G401 (cell line): Measurements from ENCODE around the gene TP53AIP1. TPM values are rescaled to one million over a fixed set of nuclear protein-coding genes. Genes with fewer than 3 reads are reported as not detected.
"Not testable (repeated sequence)": the region's sequence is repeated elsewhere in the genome, so short reads cannot be mapped to it uniquely, and the experiment has no call there.

ENCODE experiments used
- DNase-seq: peaks from one replicate; pipeline ENCODE4 v3.0.0-alpha.2; 2015; ENCODE audit warnings: low spot score
- in situ Hi-C: cut with HindIII; loops from 2 replicates; pipeline ENCODE4 v1.10.0; 2016; ENCODE audit warnings: low sequenced_read_pairs, mixed read lengths
- total RNA-seq: library from RNA; depleted of rRNA; stranded (reverse); fragments of >200 nt; shearing (Covaris generic); gene quantifications from 2 replicates; pipeline ENCODE4 v1.2.3, GENCODE V29; 2014

The TP53AIP1 gene
- total RNA-seq, 1 experiment from 2014 or later = not detected

DNA sequence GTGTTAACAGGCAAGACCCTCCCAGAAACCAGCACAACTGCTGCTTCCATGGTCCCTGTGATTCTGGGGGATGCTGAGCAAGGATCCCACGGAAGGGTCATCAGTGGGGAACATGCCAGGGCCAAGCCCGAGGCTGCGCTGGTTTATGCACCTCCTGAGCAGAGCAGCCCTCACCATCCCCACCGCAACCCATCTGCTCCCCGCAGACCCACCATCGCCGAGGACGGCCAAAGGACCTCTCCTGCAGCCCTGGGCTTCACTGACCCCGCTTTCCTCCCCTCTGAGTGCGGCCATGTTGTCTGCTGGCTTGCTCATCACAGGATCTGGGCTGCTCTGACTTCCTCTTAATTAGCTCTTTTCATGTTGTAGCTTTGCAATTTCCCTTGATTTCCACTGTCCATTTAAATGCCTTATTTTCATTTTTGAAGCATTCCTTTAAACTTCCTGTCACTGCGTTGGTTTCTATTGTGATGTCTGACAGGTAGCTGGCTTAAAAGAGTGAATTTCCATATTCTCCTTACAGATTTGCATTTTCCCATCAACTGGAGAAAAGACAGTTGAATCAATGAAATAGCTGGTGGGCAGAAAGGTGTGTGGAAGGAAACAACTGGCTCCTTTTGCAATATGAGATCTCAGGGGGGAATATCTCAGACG is 14.9 kb downstream of the TP53AIP1 start:
- no peak for DNase-seq

DNA sequence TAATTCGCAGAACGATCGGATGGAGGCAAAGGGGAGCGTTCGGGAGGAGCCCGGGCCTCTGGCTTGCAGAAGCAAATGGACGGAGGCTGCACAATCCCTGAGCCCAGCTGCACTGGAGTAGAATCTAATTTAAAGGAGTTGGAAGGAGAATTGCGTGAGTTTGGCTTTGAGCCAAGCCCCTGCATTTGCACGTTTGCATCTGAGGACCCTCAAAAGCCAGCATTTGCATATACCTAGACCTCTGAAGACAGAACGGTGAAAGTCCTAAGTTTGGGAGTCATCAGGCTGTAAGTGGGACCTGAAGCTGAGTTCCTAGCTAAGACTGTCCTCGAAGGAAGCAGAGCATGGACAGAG is 15.6 kb downstream of the TP53AIP1 start:
- in situ Hi-C loops = no loop called here
- DNase-seq = peak; percentile 6

More for the DNA sequence above, 14.9 kb downstream of the TP53AIP1 start:
- in situ Hi-C loops = no loop called here

DNA sequence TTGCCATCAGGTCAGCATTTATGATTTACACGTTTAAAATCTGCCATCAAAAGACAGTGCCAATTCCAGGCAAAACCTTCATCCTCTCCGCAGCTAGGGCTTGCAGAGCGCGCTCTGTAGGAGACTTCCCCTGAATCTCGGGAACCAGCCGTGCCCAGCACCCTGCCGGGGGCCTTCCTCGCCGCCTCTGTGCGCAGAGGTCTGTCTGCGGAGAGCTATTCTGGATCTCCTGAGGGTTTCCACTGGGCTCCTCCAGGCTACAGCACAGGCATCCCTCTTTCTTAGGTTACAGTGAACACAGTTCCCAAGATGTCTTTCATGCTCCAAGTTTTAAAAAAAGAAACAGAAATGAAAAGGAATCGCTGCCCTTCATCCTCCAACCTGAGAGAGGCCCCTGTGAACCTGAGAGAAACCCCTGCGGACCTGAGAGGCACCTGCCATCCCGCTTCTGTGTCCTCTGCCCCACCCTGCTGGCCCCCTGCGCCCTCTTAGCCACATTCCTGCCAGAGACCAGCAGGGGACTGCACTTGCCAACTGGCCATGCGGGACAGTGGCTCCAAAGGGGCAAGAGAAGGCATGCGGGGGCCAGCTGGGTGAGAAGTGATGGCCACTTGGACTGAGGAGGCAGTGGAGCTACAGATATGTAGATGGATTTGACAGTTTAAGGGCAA is 16.1 kb downstream of the TP53AIP1 start:
- in situ Hi-C loops = no loop called here
- DNase-seq = peak; percentile 24

DNA sequence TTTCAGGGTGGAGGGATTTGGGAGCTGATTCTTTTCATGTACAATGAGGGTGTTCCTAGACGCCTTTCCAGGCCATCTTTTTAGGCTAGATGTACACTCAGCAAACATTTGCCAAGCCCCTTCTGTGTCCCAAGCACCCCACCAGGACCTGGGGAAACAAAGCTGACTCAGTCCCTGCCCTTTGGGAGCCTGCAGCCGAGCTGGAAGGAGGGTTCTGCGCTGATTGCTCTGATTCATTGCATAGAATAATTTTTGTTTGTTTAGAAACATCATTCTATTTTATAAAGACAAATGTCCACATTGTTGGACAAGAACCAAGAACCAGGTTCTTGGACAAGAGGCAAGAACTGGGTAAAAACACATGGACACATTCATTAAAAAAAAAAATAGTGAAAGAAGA is 16.7 kb downstream of the TP53AIP1 start:
- DNase-seq = no peak

DNA sequence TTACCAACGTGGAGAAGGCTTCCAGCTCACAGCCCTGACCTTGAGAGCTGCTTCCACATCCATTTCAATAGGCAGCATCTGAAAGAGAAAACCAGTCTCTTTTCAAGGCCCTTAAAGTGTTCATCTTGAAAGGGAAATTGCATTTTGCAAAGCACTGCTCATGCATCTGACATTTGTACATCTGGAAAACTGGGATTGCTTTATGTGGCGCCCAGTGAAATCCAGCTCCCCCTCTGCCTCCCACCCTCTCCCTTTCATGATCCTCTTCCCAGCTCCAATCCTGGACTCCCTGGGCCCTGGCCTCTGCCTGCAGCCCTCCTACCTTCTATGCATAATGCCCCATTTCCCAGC is 17.4 kb downstream of the TP53AIP1 start:
- in situ Hi-C loops = no loop called here
- no peak for DNase-seq

More for the DNA sequence above, 16.7 kb downstream of the TP53AIP1 start:
- in situ Hi-C loops = no loop called here

DNA sequence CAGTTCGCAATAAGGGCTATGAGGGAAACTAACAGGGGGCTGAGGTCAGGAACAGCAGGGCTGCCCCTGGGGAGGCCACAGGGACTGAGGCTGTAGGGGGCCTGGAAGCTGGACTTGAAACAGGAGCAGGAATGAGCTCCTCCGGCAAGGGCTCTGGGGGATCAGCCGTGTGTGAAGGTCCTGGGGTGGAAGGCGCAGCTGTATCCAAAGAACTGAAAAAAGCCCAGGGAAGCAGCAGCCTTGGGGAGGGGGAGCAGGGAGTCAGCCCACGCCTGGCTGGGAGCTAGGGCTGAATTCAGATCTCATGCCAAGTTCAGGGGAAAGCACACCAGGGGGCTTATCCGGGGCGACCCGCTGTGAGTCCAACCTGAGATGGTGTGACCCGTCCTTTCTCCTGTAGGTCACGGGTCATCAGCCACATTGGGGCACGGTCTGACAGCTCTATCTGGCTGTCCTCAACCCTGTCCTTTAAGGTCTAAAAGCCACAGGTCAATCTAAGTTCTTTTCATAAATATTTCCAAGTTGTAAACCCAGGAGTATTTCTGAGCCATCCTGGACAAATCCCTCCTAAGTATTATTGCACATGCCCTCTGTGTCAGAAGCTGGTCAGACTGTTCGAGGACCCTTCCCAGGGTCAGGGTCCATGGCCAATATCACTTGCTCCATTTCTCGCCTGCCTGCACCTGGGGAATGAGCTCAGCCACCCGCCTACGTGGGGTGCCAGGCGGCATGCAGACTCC is 18.0 kb downstream of the TP53AIP1 start:
- no peak for DNase-seq
- in situ Hi-C loops = no loop called here

DNA sequence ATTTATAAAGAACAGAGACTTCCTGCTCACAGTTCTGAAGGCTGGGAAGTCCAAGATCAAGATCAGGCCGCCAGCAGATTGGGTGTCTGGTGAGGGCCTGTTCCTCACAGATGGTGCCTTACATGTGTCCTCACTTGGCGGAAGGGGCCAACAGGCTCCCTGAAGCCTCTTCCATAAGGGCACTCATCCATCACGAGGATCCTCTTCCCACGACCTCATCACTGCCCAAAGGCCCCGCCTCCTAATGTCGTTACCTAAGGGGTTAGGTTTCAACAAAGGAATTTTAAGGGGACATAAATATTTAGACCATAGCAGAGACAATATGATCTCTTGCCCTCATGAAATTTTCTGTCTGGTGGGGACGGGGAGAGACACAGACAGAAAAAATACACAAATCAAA is 18.6 kb downstream of the TP53AIP1 start:
- in situ Hi-C loops = no loop called here
- no peak for DNase-seq

DNA sequence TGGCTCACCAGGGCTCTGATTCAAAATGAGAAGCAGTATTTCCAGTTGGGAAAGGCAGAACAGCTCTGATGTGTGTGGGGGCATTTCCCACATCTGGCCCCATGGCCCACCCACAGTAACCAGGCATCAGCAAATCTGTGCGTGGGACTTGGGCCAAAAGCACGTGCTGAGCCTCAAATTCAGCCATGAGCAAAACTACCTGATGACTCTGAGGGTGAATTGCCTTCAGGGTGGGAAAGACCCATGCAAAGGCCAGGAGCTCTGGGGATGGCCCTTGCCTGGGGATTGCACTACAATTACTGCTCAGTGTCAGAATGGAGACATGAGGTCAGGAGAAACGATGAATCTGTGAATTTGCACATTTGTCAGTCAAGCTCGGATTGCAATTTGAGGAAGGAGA is 20.9 kb downstream of the TP53AIP1 start:
- no peak for DNase-seq
- in situ Hi-C loops = no loop called here

DNA sequence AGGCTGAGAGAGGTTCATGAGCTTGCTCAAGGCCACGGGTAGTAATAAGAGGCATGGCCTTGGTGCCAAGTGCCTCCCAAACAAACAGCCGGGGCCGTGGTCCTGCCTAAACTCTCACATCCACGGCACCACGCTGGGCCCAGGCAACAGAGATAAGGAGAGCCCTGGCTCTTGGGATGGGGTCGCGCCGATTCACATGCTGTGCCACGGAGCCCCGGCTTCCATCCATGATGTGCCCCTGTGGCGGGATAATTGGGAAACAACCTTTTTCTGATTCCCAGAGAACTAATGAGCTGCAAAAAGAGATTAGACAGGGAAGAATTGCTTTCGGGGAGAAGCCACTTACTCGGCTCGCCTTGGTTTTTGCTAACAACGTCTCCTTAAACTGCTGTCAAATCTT is 22.0 kb downstream of the TP53AIP1 start:
- in situ Hi-C loops = no loop called here

DNA sequence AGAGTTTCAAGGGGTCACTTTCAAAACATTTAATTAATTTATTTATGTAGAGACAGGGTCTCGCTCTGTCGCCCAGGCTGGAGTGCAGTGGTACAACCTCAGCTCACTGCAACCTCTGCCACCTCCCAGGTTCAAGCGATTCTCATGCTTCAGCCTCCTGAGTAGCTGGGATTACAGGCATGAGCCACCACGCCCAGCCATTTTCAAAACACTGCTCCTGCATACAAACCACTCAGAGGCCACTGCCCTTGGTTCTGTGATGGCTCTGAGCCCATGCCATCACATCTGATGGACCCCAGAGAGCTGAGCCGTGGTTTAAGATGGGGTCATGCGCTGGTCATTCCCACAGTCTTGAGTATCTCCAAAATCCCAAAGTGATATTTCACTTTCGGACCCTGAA is 23.0 kb downstream of the TP53AIP1 start:
- DNase-seq, in situ Hi-C loops: not testable (repeated sequence)

More for the DNA sequence above, 22.0 kb downstream of the TP53AIP1 start:
- no peak for DNase-seq

DNA sequence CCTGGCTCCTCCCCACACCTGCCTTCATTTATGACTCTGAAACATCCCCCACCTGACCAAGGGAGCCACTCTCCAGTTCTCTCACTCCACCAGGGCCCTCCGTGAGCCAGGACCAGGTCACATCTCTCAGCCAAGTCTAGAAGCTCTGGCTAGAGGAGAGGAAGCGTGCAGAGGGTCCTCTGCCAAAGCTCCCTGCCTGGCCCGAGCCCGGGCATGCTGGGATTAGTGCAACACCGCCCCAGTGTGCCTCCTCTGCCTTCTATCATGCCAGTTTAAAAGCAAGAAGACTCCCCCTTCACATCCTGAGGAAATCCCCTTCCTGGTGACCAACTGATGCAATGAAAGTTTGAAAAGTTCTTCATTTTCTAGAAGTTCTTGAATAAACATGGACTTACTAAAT is 23.5 kb downstream of the TP53AIP1 start:
- in situ Hi-C loops = no loop called here
- no peak for DNase-seq

DNA sequence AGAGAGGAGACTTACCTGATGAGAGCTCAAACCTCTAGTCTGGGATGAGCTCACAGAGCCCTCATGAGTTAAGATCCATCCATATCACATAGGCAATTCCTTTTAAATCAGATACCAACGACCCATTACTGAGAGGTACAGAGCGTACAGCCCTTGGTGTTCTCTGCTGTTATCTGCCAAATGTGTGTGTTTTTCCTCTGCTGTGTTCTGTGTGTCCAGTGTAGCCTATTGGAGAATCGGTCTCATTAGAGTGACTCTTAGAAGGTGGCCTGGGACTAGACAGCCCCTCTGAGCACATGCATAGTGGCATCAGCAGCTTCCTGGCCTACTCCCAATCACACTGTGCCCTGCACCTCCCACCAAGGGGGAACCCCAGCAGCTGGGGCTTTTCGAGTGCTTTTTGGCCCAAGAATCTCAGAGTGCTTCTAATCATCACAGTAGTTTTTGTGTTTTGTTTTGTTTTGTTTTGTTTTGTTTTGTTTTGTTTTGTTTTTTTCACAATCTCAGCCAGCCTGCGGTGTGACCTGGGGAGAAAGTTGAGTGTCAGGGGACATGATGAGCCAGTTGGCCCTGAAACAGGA is 25.4 kb downstream of the TP53AIP1 start:
- in situ Hi-C loops = no loop called here
- DNase-seq = no peak

DNA sequence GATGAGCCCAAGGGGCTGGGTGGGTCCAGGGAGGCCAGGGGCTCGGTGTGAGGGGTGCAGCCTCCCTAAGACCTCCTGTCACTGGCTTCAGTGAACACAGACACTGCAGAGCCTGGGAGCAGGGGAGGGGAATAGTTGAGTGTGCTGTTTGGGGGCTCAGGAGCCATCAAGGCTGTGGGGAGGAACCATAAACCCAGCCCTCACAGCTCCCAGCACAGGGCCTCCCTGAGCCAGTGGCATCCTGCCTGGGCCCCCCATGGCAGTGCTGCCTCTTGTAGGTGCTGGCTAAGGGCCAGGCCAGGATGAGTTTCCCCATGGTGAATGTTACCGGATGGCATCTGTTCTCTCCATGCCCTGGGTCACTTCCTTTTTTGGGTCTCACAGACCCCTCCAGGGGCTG is 26.0 kb downstream of the TP53AIP1 start:
- in situ Hi-C loops = no loop called here
- no peak for DNase-seq

DNA sequence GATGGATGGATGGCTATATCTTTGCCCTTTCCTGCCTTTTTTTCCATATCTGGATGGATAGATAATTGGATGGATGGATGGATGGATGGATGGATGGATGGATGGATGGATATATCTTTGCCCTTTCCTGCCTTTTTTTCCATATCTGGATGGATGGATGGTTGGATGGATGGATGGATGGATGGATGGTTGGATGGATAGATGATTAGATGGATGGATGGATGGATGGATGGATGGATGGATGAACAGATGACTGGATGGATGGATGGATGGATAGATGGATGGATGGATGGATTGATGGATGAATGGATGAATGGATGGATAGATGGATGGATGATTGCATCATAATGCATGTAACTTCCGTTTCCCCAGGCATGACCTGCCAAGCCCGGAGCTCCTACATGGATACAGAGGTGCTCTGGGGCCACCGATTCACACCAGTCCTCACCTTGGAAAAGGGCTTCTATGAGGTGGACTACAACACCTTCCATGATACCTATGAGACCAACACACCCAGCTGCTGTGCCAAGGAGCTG is 26.6 kb downstream of the TP53AIP1 start:
- no peak for DNase-seq
- in situ Hi-C loops = no loop called here

DNA sequence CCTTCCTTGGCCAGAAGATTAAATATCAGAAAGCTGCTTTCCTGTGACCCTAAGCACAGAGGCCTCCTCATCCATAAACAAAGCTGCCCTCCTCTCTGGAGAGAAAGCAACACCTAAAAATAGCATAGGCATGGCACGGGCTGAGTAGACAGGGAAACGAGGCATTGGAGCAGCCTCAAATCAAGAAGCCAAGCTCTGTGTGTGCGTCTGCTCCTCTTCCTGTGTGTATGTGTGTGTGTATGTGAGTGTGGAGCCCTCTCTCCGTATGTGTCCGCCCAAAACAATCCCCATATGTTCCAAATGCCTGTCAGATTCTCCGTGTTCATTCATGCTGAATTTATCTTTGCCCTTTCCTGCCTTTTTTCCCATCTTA is 27.5 kb downstream of the TP53AIP1 start:
- peak; percentile 40 for DNase-seq
- in situ Hi-C loops = no loop called here

DNA sequence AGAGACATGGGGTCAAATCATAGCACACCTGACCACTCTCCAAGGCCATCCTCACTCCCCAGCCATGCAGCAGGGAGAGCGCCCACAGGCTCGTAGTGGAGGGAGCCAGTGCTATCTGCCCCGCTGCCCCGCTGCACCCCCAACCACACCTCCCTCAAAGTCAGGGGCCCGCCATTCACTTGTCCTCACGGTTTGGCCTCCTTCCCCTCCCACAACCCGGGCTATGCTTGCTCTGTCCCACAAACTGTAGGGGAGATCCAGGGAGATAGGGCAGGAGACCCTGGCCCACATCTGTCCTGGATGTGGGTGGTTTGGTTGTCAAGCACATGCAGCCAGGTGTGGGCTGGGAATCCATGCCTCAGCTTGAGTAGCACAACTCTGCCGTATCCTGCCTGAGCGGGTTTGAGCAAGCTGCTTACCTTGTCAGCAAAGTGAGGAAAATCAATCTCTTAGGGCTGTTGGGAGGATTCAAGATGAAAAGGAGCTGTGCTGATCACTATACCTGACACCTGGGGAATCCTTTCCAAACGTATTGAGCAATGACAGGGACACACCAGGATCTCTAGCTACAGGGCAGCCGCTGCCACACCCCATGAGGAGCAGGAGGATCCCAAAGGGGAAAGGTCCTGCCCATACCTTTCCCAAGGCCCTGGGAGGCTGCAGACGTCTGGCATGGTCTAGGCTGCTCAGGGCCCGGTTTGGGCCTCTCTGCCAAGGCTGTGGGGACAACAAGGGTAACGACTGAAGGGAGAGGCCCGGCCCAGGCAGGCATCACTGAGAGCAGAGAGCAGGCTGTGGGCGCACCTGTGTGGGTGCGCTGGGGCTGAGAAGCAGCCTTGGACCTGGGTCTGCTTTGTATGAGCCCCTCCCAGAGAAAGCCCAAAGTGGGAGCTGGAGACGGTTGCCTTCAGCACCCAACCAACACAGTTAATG is 28.2 kb downstream of the TP53AIP1 start:
- in situ Hi-C loops = no loop called here
- no peak for DNase-seq

DNA sequence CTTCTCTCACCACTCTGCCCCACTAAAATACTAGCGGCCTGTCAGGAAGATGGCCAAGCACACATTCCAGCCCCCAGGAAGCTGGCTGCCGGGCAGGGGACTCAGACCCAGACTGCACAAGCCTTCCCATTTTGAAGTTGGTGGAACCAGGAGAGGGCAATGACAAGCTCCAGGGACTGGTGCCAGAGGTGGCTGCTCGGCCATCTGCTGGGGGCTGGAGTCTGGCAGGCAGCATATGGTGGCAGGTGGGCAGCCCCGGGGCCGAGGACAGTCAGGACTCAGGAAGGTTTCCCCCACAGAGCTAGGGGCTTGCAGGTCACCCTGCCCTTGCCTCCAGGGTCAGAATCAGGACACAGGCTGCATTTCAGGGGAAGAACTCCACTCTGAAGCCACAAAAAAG is 28.9 kb downstream of the TP53AIP1 start:
- peak; percentile 54 for DNase-seq
- in situ Hi-C loops = no loop called here

DNA sequence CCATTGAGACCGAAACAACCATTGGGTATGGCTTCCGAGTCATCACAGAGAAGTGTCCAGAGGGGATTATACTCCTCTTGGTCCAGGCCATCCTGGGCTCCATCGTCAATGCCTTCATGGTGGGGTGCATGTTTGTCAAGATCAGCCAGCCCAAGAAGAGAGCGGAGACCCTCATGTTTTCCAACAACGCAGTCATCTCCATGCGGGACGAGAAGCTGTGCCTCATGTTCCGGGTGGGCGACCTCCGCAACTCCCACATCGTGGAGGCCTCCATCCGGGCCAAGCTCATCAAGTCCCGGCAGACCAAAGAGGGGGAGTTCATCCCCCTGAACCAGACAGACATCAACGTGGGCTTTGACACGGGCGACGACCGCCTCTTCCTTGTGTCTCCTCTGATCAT is 31.0 kb downstream of the TP53AIP1 start:
- in situ Hi-C loops = no loop called here
- DNase-seq = no peak

DNA sequence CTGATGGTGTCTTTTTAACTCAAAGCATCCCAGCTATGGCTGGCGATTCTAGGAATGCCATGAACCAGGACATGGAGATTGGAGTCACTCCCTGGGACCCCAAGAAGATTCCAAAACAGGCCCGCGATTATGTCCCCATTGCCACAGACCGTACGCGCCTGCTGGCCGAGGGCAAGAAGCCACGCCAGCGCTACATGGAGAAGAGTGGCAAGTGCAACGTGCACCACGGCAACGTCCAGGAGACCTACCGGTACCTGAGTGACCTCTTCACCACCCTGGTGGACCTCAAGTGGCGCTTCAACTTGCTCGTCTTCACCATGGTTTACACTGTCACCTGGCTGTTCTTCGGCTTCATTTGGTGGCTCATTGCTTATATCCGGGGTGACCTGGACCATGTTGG is 31.4 kb downstream of the TP53AIP1 start:
- no peak for DNase-seq
- in situ Hi-C loops = no loop called here
